GM12873 (cell line): ENCODE results near the gene RETN.

Source experiments
- TF ChIP-seq, protein P1 (sequence below): IDR thresholded peaks from 2 replicates; pipeline ENCODE4 v1.5.1; 2012; ENCODE audit warnings: low read depth, mild to moderate bottlenecking, moderate library complexity, low read length, control low read depth; ENCODE audit not compliant: insufficient read depth; ENCODE audit errors: missing control alignments

The RETN gene

GRCh38 chr19:7677669-7678311 lies 8.9 kb downstream of the RETN start:
- TF ChIP-seq, protein P1, sequence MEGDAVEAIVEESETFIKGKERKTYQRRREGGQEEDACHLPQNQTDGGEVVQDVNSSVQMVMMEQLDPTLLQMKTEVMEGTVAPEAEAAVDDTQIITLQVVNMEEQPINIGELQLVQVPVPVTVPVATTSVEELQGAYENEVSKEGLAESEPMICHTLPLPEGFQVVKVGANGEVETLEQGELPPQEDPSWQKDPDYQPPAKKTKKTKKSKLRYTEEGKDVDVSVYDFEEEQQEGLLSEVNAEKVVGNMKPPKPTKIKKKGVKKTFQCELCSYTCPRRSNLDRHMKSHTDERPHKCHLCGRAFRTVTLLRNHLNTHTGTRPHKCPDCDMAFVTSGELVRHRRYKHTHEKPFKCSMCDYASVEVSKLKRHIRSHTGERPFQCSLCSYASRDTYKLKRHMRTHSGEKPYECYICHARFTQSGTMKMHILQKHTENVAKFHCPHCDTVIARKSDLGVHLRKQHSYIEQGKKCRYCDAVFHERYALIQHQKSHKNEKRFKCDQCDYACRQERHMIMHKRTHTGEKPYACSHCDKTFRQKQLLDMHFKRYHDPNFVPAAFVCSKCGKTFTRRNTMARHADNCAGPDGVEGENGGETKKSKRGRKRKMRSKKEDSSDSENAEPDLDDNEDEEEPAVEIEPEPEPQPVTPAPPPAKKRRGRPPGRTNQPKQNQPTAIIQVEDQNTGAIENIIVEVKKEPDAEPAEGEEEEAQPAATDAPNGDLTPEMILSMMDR, result peak; percentile 31

DNA sequence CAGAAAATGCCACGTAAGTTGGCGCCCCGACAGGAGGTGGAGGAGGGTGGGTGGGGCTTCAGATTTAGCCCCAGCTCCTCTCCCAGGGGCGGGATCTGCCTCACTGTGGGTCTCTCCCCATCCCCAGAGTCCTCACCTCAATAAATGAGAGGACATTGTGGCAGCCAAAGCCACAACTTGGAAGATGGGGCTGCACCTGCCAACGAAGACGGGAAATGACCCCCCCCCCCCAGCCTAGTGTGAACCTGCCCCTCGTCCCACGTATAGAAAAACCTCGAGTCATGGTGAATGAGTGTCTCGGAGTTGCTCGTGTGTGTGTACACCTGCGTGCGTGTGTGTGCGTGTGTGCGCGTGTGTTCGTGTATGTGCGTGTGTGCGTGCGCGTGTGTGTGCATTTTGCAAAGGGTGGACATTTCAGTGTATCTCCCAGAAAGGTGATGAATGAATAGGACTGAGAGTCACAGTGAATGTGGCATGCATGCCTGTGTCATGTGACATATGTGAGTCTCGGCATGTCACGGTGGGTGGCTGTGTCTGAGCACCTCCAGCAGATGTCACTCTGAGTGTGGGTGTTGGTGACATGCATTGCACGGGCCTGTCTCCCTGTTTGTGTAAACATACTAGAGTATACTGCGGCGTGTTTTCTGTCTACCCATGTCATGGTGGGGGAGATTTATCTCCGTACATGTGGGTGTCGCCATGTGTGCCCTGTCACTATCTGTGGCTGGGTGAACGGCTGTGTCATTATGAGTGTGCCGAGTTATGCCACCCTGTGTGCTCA lies 10.3 kb downstream of the RETN start:
- TF ChIP-seq, protein P1, result peak; percentile 78

GRCh38 chr19:7679771-7680605 lies 11.1 kb downstream of the RETN start:
- TF ChIP-seq, protein P1, result no peak

- TF ChIP-seq, protein P1, result peak; percentile 86
Observed at GRCh38 chr19:7680606-7681339, 11.9 kb downstream of the RETN start, which contains the start of gene TRAPPC5. Gene TRAPPC5, plus strand, starts transcription at chr19:7680833. Its CDS starts 1,421 bp downstream, at chr19:7682254.

GRCh38 chr19:7681340-7682174 lies 12.7 kb downstream of the RETN start:
- TF ChIP-seq, protein P1, result peak; percentile 76

GRCh38 chr19:7682175-7682855 lies 13.5 kb downstream of the RETN start:
- TF ChIP-seq, protein P1, result no peak
